ENCODE results near the gene GRM8. TPM values are rescaled to one million over a fixed set of nuclear protein-coding genes. Genes with fewer than 3 reads are reported as not detected.

GRM8 gene
- total and polyA plus RNA-seq, 4 donors = 0.28 to 4.9 (median 2.8) TPM

GRCh38 chr7:126699707-126700106 lies 553.0 kb downstream of the GRM8 start:
- H3K9me3 ChIP-seq (ENCODE audit: control insufficient read depth in 4 of 4, low read length in 3 of 4) = no peaks in the 10 kb centered on the region
- H3K27me3 ChIP-seq (ENCODE audit: control insufficient read depth in 4 of 4, insufficient read depth in 4 of 4, low read length in 3 of 4) = no peaks in the 10 kb centered on the region
- no peak overlapping the region for H3K27ac ChIP-seq (ENCODE audit: low read depth in 1 of 2, low read length in 2 of 2)
- H3K4me3 ChIP-seq (ENCODE audit: low read depth in 1 of 3, low read length in 3 of 3) = no peak overlapping the region
- TF ChIP-seq NR2F2 (IDR thresholded peaks at IDR 0.05) = no peak
- no peak overlapping the region for H3K9ac ChIP-seq (ENCODE audit: low read depth in 1 of 2, low read length in 2 of 2)
- DNase-seq (ENCODE audit: low spot score) = no peak
- no peaks in the 10 kb centered on the region for H3K4me1 ChIP-seq (ENCODE audit: control insufficient read depth in 4 of 4, insufficient read depth in 4 of 4, low read length in 3 of 4)
- no peaks in the 10 kb centered on the region for H3K36me3 ChIP-seq (ENCODE audit: control insufficient read depth in 4 of 4, insufficient read depth in 3 of 4, low read depth in 1 of 4, low read length in 3 of 4)

DNA sequence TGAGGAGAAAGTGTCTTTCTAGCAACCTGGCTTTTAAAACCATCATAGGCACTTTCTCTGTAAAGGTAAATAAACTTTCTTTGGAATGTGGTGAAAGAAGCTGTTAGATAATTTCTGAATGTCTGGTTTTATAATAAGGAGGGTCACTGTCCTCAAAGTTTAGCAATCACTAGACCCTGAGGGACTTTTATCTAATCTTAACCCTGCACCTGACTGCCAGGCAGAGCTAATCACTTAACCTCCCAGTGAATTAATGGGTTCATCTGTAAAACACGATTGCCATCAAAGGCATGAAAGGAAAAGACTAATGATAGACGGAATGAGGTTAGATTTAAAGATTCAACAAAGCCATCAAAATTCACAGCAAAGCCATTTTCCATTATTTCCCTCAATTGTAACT lies 553.8 kb downstream of the GRM8 start:
- Histone ChIP-seq H3K9ac (ENCODE audit: low read depth in 1 of 2, low read length in 2 of 2) (no peak overlapping the region), H3K27ac (ENCODE audit: low read depth in 1 of 2, low read length in 2 of 2) (no peak overlapping the region), H3K27me3 (ENCODE audit: control insufficient read depth in 4 of 4, insufficient read depth in 4 of 4, low read length in 3 of 4) (no peaks in the 10 kb centered on the region), H3K9me3 (ENCODE audit: control insufficient read depth in 4 of 4, low read length in 3 of 4) (no peaks in the 10 kb centered on the region), H3K4me3 (ENCODE audit: low read depth in 1 of 3, low read length in 3 of 3) (no peak overlapping the region), H3K4me1 (ENCODE audit: control insufficient read depth in 4 of 4, insufficient read depth in 4 of 4, low read length in 3 of 4) (no peaks in the 10 kb centered on the region), H3K36me3 (ENCODE audit: control insufficient read depth in 4 of 4, insufficient read depth in 3 of 4, low read depth in 1 of 4, low read length in 3 of 4) (no peaks in the 10 kb centered on the region)
- DNase-seq (ENCODE audit: low spot score) = no peak
- TF ChIP-seq FOXA2 (IDR thresholded peaks at IDR 0.05) (no peak), HNF4A (conservative IDR thresholded peaks at IDR 0.05) (no peak), JUND (IDR thresholded peaks at IDR 0.05) (no peak), ATF3 (IDR thresholded peaks at IDR 0.05) (no peak), SP1 (IDR thresholded peaks at IDR 0.05) (no peak), RXRA (IDR thresholded peaks at IDR 0.05) (no peak), REST (IDR thresholded peaks at IDR 0.05) (no peak), RAD21 (IDR thresholded peaks at IDR 0.05) (no peak), FOXA1 (IDR thresholded peaks at IDR 0.05) (no peak), TAF1 (conservative IDR thresholded peaks at IDR 0.05) (no peak), EGR1 (IDR thresholded peaks at IDR 0.05; ENCODE audit: low read depth in 2 of 2) (no peak), YY1 (IDR thresholded peaks at IDR 0.05) (no peak), NR2F2 (IDR thresholded peaks at IDR 0.05) (no peak), HNF4G (IDR thresholded peaks at IDR 0.05) (no peak)
- TF ChIP-seq, protein P1, sequence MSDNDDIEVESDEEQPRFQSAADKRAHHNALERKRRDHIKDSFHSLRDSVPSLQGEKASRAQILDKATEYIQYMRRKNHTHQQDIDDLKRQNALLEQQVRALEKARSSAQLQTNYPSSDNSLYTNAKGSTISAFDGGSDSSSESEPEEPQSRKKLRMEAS (IDR thresholded peaks at IDR 0.05) = no peak
- TF ChIP-seq, protein P2, sequence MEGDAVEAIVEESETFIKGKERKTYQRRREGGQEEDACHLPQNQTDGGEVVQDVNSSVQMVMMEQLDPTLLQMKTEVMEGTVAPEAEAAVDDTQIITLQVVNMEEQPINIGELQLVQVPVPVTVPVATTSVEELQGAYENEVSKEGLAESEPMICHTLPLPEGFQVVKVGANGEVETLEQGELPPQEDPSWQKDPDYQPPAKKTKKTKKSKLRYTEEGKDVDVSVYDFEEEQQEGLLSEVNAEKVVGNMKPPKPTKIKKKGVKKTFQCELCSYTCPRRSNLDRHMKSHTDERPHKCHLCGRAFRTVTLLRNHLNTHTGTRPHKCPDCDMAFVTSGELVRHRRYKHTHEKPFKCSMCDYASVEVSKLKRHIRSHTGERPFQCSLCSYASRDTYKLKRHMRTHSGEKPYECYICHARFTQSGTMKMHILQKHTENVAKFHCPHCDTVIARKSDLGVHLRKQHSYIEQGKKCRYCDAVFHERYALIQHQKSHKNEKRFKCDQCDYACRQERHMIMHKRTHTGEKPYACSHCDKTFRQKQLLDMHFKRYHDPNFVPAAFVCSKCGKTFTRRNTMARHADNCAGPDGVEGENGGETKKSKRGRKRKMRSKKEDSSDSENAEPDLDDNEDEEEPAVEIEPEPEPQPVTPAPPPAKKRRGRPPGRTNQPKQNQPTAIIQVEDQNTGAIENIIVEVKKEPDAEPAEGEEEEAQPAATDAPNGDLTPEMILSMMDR (IDR thresholded peaks at IDR 0.05; ENCODE audit: low read depth, low read length, missing input control) = no peak
- TF ChIP-seq, protein P3, sequence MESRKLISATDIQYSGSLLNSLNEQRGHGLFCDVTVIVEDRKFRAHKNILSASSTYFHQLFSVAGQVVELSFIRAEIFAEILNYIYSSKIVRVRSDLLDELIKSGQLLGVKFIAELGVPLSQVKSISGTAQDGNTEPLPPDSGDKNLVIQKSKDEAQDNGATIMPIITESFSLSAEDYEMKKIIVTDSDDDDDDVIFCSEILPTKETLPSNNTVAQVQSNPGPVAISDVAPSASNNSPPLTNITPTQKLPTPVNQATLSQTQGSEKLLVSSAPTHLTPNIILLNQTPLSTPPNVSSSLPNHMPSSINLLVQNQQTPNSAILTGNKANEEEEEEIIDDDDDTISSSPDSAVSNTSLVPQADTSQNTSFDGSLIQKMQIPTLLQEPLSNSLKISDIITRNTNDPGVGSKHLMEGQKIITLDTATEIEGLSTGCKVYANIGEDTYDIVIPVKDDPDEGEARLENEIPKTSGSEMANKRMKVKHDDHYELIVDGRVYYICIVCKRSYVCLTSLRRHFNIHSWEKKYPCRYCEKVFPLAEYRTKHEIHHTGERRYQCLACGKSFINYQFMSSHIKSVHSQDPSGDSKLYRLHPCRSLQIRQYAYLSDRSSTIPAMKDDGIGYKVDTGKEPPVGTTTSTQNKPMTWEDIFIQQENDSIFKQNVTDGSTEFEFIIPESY (IDR thresholded peaks at IDR 0.05) = no peak
- WGBS = 69% methylated on average over 2 of the region's 2 CpGs
